Stimulated activated CD4-positive, alpha-beta T cell treated with anti-CD3 and anti-CD28 coated beads, Interleukin-1b, Interleukin-23, amount 100 ng/mL, for 1 hour (primary cell): ENCODE results near the gene FAM50B.

Experiments
- DNase-seq, 2 donors: peaks; one replicate each; pipeline ENCODE4 v3.0.0-alpha.2; 2020; ENCODE audit warnings: low read depth in 2 of 2

The FAM50B gene, protein sequence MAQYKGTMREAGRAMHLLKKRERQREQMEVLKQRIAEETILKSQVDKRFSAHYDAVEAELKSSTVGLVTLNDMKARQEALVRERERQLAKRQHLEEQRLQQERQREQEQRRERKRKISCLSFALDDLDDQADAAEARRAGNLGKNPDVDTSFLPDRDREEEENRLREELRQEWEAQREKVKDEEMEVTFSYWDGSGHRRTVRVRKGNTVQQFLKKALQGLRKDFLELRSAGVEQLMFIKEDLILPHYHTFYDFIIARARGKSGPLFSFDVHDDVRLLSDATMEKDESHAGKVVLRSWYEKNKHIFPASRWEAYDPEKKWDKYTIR

DNA sequence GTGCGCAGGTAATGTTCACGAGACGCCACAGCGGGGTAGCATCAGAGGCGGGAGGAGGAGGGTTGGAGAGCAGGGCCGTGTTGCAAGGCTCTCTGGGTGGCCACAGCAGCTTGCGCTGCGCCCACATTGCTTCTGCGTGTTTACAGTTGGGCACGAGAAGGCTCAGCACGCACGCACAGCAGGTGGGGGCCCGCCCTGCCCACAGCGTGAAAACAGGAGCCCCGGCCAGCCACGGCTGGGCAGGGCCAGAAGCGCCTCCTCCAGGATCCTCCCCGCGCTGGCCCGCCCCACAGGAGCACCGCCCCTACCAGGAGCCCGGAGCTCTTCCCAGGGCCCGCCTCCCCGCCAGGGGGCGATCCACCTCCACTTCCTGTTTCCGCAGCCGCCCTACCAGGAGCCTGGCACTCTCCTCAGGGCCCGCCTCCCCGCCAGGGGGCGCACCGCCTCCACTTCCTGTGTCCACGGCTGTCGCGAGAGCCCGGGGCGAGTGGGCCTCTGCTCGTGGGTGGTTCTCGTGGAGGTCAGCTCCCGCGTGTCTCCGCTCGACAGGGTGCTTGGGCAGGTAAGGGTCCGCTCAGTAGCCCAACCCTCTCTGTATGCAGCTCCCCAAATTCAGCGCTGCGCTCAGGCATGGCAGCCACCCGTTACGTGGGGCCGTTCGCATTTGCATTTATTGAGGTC is at the start of gene FAM50B:
TSS of gene FAM50B (plus strand) at position 449 of the 681 bp plus-strand sequence. CDS start 439 bp downstream, outside the sequence.
- DNase-seq = peak; percentile 82 to 88

- DNase-seq = no peak
Measured at GRCh38 chr6:3799719-3800118, 49.5 kb upstream of the FAM50B start.

GRCh38 chr6:3800850-3801591 is 48.2 kb upstream of the FAM50B start:
- no peak for DNase-seq

- DNase-seq = no peak
Measured at GRCh38 chr6:3801960-3802359, 47.2 kb upstream of the FAM50B start.

DNA sequence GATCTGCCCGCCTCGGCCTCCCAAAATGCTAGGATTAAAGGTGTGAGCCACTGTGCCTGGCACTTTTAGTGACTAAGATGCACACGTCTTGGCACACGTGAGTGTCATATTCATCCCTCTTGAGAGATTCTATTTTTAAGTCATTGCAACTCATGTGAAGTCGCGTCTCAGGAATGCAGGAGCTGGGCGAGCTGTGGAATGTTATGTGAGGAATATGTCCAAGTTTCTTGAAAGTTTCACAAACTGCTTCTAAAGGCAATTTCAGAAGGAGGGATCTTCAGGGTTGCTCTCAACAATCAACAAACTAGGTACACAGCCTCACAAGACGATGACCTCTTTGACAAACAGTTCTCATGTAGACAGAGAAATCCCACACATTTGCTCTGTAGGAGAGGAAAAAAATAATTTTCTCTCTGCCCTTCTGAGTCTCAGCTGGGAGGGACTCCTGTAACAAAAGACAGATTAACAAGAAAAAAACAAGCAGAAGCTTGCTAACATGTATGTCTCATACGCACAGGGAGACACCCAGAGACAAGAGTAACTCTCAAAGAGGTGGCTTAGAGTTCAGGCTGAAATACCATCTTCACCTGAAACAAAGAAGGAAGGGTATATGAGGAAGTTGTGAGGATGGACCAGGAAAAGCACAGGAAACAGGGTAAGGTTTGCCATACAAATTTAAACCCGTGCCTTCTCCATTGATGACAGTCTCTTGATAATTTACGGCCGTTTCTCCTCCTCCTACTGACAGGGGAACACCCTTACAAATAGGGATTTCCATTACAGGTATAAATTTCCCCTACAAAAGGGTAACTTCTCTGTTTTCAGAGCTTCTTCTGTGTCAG is 45.3 kb upstream of the FAM50B start:
- no peak for DNase-seq

DNA sequence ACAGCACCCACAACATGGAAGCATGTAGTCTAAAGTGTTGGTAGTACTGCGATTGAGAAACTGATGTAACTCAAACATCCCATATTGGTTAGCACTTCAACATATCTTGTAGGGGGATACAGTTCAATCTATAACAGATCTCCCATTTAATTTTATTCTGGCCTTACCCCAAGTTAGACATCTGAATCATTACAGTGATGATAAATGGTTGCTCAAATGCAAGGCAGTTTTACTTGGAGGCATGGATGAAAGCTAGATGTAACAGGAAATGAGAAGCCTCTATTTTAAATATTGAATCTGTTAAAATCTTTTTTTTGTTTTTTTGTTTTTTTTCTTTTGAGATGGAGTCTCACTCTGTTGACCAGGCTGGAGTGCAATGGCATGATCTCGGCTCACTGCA is 44.2 kb upstream of the FAM50B start:
- DNase-seq = no peak

DNA sequence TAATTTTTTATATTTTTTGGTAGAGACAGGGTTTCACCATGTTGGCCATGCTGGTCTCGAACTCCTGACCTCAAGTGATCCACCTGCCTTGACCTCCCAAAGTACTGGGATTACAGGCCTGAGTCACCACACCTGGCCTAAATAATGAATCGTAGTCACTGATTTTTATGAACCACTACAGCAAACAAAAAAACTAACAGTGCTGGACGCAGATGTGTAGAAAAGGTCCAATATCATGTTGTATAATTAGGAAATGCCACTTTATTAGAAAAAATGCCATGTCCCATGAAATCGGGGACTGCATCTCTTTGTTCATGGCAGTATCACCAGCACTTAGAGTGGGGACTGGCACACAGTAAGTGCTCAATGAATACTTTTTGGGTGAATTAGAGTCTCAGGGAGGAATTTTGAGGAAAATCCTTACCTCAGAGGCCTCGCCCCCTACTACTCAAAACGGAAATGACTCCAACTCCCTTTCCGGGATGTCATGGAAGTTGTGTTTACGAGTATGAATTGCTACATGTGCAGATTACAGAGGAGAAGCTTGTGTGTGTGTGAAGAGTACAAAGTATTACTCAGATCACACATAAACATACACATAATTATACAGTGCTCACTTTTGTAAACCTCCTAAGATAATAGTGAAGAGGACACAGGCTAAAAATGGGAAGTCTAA is 43.6 kb upstream of the FAM50B start:
- no peak for DNase-seq

- no peak for DNase-seq
Measured at GRCh38 chr6:3806169-3806922, 42.8 kb upstream of the FAM50B start.

- no peak for DNase-seq
Measured at GRCh38 chr6:3808199-3808598, 41.0 kb upstream of the FAM50B start.

DNA sequence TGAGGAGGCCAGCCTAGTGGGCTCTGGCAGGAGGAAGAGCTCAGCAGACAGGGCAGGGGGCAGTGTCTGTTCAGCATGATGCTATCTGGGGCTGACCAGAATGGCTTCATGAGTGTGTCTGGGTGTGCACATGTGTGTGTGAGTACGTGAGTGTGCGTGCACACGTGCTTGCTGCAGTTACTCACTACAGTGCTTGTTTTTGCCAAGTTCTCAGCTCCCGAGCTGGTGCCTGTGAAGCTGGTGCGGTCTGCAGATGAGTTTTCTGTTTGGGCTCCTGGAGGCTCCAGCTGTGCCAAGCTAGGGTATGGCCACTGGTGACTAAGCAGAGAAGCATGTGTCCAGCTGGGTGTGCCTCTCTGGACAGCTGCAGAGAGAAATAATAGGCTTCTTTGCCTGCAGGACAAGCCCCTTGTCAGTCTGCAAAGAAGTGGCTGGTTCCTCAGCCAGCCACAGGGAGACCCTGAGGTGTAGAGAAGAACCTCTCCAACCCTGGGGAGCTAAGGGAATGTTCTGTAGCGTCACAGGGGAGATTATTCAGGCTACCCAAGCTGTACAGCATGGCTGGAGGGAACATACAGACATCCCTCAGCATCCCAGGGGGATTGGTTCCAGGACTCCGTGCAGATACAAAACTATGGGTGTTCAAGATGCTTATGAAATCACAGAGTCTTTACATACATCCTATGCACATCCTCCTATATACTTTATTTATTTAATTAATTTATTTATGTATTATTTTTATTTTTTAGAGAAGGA is 40.2 kb upstream of the FAM50B start:
- no peak for DNase-seq

GRCh38 chr6:3809515-3809891 is 39.7 kb upstream of the FAM50B start:
- DNase-seq = no peak

DNA sequence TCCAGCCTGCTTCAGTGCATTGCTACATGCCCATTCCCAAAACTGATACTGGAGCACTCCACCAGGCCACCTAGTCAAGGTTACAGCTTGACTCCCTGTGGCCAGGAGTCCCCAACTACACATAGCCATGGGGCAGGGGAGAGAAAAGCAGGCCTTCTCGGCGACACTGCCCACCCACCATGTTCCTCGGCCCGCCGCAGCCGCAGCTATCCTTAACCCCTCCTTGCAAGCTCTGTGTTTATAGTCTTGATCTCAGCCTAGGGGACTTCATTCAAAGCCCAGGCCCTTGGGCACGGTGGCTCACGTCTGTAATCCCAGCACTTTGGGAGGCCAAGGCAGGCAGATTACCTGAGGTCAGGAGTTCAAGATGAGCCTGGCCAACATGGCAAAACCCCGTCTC is 39.2 kb upstream of the FAM50B start:
- no peak for DNase-seq

DNA sequence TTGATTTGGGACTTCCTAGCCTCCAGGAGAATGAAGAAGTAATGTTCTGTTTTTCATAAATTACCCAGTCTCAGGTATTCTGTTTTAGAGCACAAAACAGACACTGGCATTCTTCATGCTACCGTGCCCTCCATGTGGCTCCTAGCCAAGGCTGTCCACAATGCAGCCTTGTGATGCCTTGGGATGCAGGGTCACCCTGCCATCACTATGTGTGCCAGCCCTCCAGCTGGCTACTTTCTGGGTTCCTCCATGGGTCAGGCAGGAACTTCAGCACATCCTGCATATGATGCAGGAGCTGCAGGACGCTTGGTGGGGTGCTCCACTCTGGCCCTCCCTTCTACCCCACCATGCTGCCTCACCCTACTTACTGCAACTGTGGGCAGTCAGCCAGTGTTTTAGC is 38.0 kb upstream of the FAM50B start:
- DNase-seq = no peak

DNA sequence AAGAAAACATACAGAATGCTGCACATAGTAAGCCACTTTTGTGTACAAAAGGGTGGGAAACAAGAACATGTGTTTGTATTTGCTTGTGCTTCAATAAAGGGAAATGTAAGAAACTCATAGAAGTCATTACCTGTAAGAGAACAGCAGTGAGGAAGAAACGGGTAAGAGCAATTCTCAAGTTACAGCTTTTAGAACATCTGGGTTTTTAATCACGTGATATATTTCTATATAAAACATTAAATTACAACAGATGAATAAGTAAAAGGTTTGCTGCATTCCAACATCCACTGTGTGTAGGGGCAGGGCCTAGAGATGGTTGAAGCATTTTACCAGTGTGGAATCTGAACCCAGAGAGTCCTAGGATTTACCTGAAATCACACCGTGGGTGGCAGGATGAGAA is 36.6 kb upstream of the FAM50B start:
- no peak for DNase-seq

- DNase-seq = no peak
Measured at GRCh38 chr6:3813150-3813780, 35.9 kb upstream of the FAM50B start.

DNA sequence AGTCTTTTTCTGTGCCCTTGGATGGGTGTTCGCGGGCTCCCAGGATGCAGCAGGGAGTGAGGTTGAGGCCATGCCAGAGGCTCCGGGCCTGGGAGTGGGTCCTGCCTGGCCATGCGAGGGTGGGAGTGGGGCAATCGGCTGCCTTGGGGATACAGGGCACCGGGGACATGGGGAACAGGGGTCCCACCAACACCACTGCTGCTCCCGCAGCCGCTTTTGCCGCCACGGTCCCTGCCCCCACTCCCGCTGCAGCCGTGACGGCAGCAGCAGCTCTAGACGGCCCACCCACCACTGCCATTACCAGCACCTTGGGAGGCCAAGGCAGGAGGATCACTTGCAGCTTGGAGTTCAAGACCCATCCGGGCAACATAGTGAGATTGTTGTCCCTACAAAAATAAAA is 35.3 kb upstream of the FAM50B start:
- DNase-seq = no peak

- no peak for DNase-seq
Measured at GRCh38 chr6:3814539-3814938, 34.6 kb upstream of the FAM50B start.

- no peak for DNase-seq
Measured at GRCh38 chr6:3816251-3816650, 32.9 kb upstream of the FAM50B start.
